ENCODE measurements around the gene OTUB2. TPM values are rescaled to one million over a fixed set of nuclear protein-coding genes. Genes with fewer than 3 reads are reported as not detected.

The OTUB2 gene
- polyA plus RNA-seq, 1 experiment = 1.1 TPM

- no peak for DNase-seq (ENCODE audit: low read depth)
- CTCF ChIA-PET = interaction anchor here (1.0 to 12.3 kb wide), 8 partner anchors 10 to 146 kb away, joined by 3 to 248 read pairs (median 12); no protein-coding TSS in a partner anchor
- Histone ChIP-seq H3K4me3 (ENCODE audit: low read depth, low read length) (no peak overlapping the region), H3K36me3 (ENCODE audit: control insufficient read depth, insufficient read depth, low read length) (no peaks in the 10 kb centered on the region; the same call in 1 of the 2 replicates), H3K27me3 (ENCODE audit: control insufficient read depth, insufficient read depth, low read length) (no peaks in the 10 kb centered on the region)
- TF ChIP-seq CTCF (IDR thresholded peaks at IDR 0.05; ENCODE audit: insufficient read depth, low read depth, low read length) = no peak
- POLR2A ChIA-PET = interaction anchor here (0.6 kb wide), 1 partner anchor 110 kb away, joined by 5 read pairs; no protein-coding TSS in a partner anchor
These were observed 8.7 kb downstream of the OTUB2 start for GRCh38 chr14:94034886-94035285.

DNA sequence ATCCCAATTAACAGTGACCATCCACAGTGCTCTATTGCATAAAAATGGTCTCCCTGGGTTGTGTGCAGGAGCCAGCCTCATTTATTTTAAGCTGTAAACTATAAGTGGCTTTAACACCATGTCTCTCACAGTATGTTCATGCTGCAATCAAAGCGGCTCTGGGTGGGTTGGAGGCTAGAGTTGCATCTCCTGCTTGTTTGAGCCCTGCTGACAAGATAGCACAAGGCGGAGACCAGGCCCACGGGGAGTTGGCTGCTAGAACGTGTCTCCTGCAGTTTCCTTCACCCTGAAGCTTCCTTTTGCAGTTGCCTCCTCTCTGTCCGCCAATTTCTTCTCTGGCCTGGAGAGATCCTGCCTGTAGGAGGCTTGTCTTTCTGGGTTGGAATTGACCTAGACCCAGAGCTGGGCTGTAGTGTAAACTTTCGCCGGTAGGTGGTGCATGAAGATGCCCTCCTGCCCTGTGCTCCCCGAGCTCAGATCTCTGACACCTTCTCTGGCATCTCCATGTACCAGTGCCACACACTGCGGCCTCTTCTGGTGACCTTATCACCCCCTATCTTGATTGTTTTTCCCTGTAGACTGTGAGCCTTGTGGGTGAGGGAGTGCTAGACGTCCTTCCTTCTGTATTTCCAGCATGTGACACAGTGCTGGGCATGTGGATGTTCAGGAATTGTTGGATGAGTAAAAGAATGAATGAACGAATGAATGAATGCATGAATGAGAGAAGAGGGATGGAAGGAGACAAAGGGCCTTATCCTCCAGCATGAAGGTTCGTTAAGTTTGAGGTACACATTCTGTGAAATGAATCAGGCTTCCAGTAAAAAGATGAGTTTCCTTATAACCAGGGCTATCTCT lies 10.4 kb downstream of the OTUB2 start:
- Histone ChIP-seq H3K4me3 (ENCODE audit: low read depth, low read length) (no peak overlapping the region), H3K27me3 (ENCODE audit: control insufficient read depth, insufficient read depth, low read length) (no peaks in the 10 kb centered on the region), H3K36me3 (ENCODE audit: control insufficient read depth, insufficient read depth, low read length) (no peaks in the 10 kb centered on the region; the same call in none of the 2 replicates)
- CTCF ChIA-PET = interaction anchor here (0.6 to 12.3 kb wide), 32 partner anchors 8 to 830 kb away, joined by 3 to 248 read pairs (median 5); partner anchors contain the start of genes GON7, IFI27L2, OTUB2 and PPP4R4
- DNase-seq (ENCODE audit: low read depth) = no peak
- peak; percentile 88 for TF ChIP-seq CTCF (IDR thresholded peaks at IDR 0.05; ENCODE audit: insufficient read depth, low read depth, low read length)
- POLR2A ChIA-PET = interaction anchor here (0.6 kb wide), 1 partner anchor 11 kb away, joined by 3 read pairs; the partner anchor contains the start of gene OTUB2

DNA sequence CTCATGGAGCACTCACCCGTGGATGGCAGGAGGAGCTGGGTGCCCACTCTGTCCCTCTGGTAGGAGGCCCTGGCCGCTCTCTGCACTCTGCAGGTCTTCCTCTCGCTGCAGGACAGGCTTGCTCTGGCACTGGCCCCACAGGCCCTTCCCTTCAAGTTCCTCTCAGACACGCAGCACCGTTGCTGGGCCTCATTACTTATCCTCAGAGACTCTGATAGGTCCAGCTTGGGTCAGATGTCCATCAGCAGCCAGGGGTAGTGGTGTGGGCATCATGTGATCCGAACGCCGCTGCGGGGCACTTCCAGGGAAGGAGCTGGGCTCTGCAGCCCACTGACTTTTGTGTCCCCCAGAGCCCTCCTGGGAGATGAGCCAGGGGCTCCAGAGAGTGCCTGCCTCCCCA lies 11.8 kb downstream of the OTUB2 start:
- no peaks in the 10 kb centered on the region; the same call in none of the 2 replicates for H3K36me3 ChIP-seq (ENCODE audit: control insufficient read depth, insufficient read depth, low read length)
- H3K4me3 ChIP-seq (ENCODE audit: low read depth, low read length) = no peak overlapping the region
- no peaks in the 10 kb centered on the region for H3K27me3 ChIP-seq (ENCODE audit: control insufficient read depth, insufficient read depth, low read length)
- CTCF ChIA-PET = interaction anchor here (1.0 to 12.3 kb wide), 6 partner anchors 13 to 143 kb away, joined by 3 to 248 read pairs (median 21); no protein-coding TSS in a partner anchor
- DNase-seq (ENCODE audit: low read depth) = no peak
- TF ChIP-seq CTCF (IDR thresholded peaks at IDR 0.05; ENCODE audit: insufficient read depth, low read depth, low read length) = no peak
- POLR2A ChIA-PET = no interaction called here

- no peak for TF ChIP-seq CTCF (IDR thresholded peaks at IDR 0.05; ENCODE audit: insufficient read depth, low read depth, low read length)
- Histone ChIP-seq H3K27me3 (ENCODE audit: control insufficient read depth, insufficient read depth, low read length) (no peaks in the 10 kb centered on the region), H3K36me3 (ENCODE audit: control insufficient read depth, insufficient read depth, low read length) (no peaks in the 10 kb centered on the region; the same call in none of the 2 replicates), H3K4me3 (ENCODE audit: low read depth, low read length) (no peak overlapping the region)
- DNase-seq (ENCODE audit: low read depth) = no peak
- POLR2A ChIA-PET = no interaction called here
- CTCF ChIA-PET = interaction anchor here (1.0 to 12.3 kb wide), 6 partner anchors 12 to 142 kb away, joined by 3 to 248 read pairs (median 21); no protein-coding TSS in a partner anchor
These were observed 12.4 kb downstream of the OTUB2 start for GRCh38 chr14:94038510-94038909.

Measured in BJ (cell line).